Pancreas (tissue), 10 donors: ENCODE results near the gene TCERG1L. TPM values are rescaled to one million over a fixed set of nuclear protein-coding genes. Genes with fewer than 3 reads are reported as not detected.

Experiments
- ATAC-seq, 4 donors: fragments of 200-7000 bp; cut with Tn5 transposase; one replicate each; pipeline versions ENCODE4 v1.8.0 to v1.9.1; 2020; ENCODE audit warnings: mild to moderate bottlenecking in 4 of 4, moderate library complexity in 4 of 4
- DNase-seq, 6 donors: peaks; one replicate each; pipeline ENCODE4 v3.0.0-alpha.2; 2020
- FAIRE-seq: peaks from 2 replicates; lab custom pipeline; 2012; peaks lifted over from hg19 to GRCh38; lab: Jason Lieb, UNC
- H3K27ac ChIP-seq, 4 donors: fragments of 200-600 bp; sonication (generic); 1 replicate in 3 of 4; 2 replicates in 1 of 4; pipeline versions ENCODE4 v1.5.0 to v1.8.0; 2020
- H3K27me3 ChIP-seq, 4 donors: fragments of 200-600 bp; one replicate each; pipeline ENCODE4 v1.8.0; 2021
- H3K36me3 ChIP-seq, 3 donors: fragments of 200-600 bp; sonication (generic) in 1 of 3; one replicate each; pipeline versions ENCODE4 v1.5.0 to v1.8.0; 2020 to 2021
- H3K4me1 ChIP-seq, 3 donors: fragments of 200-600 bp; one replicate each; pipeline ENCODE4 v1.8.0; 2021
- H3K4me3 ChIP-seq, 4 donors: fragments of 200-600 bp; sonication (generic) in 2 of 4; one replicate each; pipeline versions ENCODE4 v1.5.0 to v1.8.0; 2020 to 2021
- H3K9me3 ChIP-seq, 4 donors: fragments of 200-600 bp; one replicate each; pipeline ENCODE4 v1.8.0; 2021
- CTCF ChIP-seq, 4 donors: fragments of 200-600 bp; sonication (generic) in 3 of 4; IDR thresholded peaks; one replicate each; pipeline versions ENCODE4 v1.5.0 to v1.8.0; 2021; ENCODE audit warnings: antibody characterized with exemption in 4 of 4
- WGBS, 2 donors: extraction: QIAGEN DNeasy Blood & Tissue Kit; methylation state at CpG; one replicate each; pipeline ENCODE4 v1.1.7; 2013; 5-methylcytosine and 5-hydroxymethylcytosine counted together
- intact Hi-C, 3 donors: fragments of 100-400 bp; cut with DNase I; formaldehyde crosslinking; loops; one replicate each; pipeline versions ENCODE4 v1.11.1 to v1.14.2; 2022
- polyA plus RNA-seq, 2 donors: library from polyadenylated mRNA; stranded (reverse); fragments of 200-250 nt; gene quantifications; one replicate each; pipeline ENCODE4 v1.2.3, GENCODE V29; 2013
- total RNA-seq, 6 donors: library from RNA; stranded (reverse); fragmentation: NEBNext Ultra II Directional in 4 of 6; extraction: Animal tissue kit (Norgen Biotek cat#: 25700) in 4 of 6; gene quantifications; one replicate each; pipeline versions ENCODE4 v1.2.1 to v1.2.4, GENCODE V29; 2021 to 2023
- donor health status: healthy with polysubstance abuse.
- donor health status: DM: no; HTN: no; CAD: no; lungs with moderate emphysema.
- donor health status: DM: no; HTN: no; CAD: no.
- donor health status: control.
- donor health status: control.
- donor health status: Bipolar disorder and iron deficiency.
- donor health status: DM: yes; HTN: yes; CAD: no.
- donor health status: DM: no; HTN: no; CAD: no.
- donor health status: DM: no; HTN: no; CAD: no.
- donor health status: DM: yes; HTN: yes; CAD: no.

The TCERG1L gene
- total and polyA plus RNA-seq, 8 donors = 0.09 to 1.9 (median 0.40) TPM

- no peak for ATAC-seq
- Histone ChIP-seq H3K27ac (no peak overlapping the region), H3K4me3 (no peak overlapping the region), H3K9me3 (no peaks in the 10 kb centered on the region), H3K4me1 (no peaks in the 10 kb centered on the region), H3K27me3 (no peaks in the 10 kb centered on the region), H3K36me3 (no peaks in the 10 kb centered on the region)
- DNase-seq = no peak
- no peak for TF ChIP-seq CTCF (IDR thresholded peaks at IDR 0.05)
- intact Hi-C loops = no loop called here
- FAIRE-seq = no peak
- WGBS, 2 donors = 85 to 87% methylated on average over 25 of the region's 25 CpGs
Observed at GRCh38 chr10:131088619-131089018, 222.9 kb downstream of the TCERG1L start.

GRCh38 chr10:131087464-131088215 is 223.9 kb downstream of the TCERG1L start:
- Histone ChIP-seq H3K4me3 (no peak overlapping the region), H3K27me3 (no peaks in the 10 kb centered on the region), H3K4me1 (no peaks in the 10 kb centered on the region), H3K27ac (no peak overlapping the region), H3K36me3 (no peaks in the 10 kb centered on the region), H3K9me3 (no peaks in the 10 kb centered on the region)
- intact Hi-C loops = no loop called here
- FAIRE-seq (no peak), DNase-seq (no peak), ATAC-seq (no peak)
- 51 to 67% methylated on average over 24 of the region's 24 CpGs for WGBS, 2 donors
- no peak for TF ChIP-seq CTCF (IDR thresholded peaks at IDR 0.05)

- no peak for ATAC-seq
Observed at GRCh38 chr10:131086511-131086910, 225.0 kb downstream of the TCERG1L start.

GRCh38 chr10:131086094-131086493 is 225.4 kb downstream of the TCERG1L start:
- DNase-seq (no peak), ATAC-seq (no peak), FAIRE-seq (no peak)
- no peak overlapping the region for H3K27ac ChIP-seq
- H3K9me3 ChIP-seq = no peaks in the 10 kb centered on the region
- TF ChIP-seq CTCF (IDR thresholded peaks at IDR 0.05) = no peak
- H3K36me3 ChIP-seq = no peaks in the 10 kb centered on the region
- H3K4me1 ChIP-seq = no peaks in the 10 kb centered on the region
- intact Hi-C loops = no loop called here
- WGBS, 2 donors = 75 to 85% methylated on average over 6 of the region's 6 CpGs
- H3K4me3 ChIP-seq = no peak overlapping the region
- no peaks in the 10 kb centered on the region for H3K27me3 ChIP-seq

More at GRCh38 chr10:131086511-131086910, 225.0 kb downstream of the TCERG1L start:
- FAIRE-seq = no peak
- Histone ChIP-seq H3K27me3 (no peaks in the 10 kb centered on the region), H3K4me3 (no peak overlapping the region), H3K27ac (no peak overlapping the region), H3K36me3 (no peaks in the 10 kb centered on the region), H3K9me3 (no peaks in the 10 kb centered on the region), H3K4me1 (no peaks in the 10 kb centered on the region)
- no peak for DNase-seq
- intact Hi-C loops = no loop called here
- WGBS, 2 donors = 84 to 88% methylated on average over 5 of the region's 5 CpGs
- TF ChIP-seq CTCF (IDR thresholded peaks at IDR 0.05) = no peak
